Measurements from ENCODE around the gene GPSM3. TPM values are rescaled to one million over a fixed set of nuclear protein-coding genes. Genes with fewer than 3 reads are reported as not detected.
A peak's percentile ranks its signal among the peaks of the same experiment; 100 is the strongest.

Gene GPSM3
- total and polyA plus RNA-seq, 2 of the 13 experiments (the other 11 are each of a cell fraction or from before 2014, with no cell fraction given): 0.18 to 6.2 TPM

DNA sequence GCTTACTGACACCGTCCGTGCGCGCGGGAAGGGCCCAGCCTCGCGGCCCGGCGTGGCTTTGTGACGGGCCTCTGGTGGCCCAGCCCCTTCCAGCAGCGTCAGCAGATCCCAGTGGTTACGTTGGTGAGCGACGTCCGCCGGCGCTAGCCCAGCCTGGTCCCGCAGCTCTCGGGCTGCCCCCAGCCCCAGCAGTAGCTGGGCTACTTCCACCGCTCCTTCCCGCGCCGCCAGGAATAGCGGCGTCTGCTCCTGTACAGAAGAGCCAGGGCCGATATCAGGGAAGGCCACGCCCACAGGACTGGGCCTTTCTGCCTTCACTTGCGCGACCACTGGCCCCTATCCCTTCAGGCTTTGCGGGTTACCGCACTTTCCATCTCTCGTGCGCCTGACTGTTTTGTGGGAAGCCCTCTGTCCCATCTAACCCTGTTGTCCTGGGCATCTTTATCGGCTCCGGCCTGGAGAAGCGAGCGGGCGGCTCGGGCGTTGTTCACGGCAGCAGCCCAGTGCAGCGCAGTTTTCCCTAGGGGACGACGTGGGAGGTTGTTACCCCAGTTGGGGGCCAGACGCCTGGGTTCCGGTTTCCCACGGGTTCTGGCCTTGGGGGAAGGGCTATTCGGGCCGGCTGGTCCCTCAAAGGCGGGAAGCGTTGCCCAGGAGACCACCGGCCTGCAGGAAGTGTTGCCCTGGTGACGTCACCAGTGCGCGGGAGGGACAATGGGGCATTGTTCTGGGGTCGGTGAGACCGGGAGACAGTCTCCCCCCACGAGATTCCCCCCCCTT, 3.6 kb upstream of the GPSM3 start (continued):
- TF ChIP-seq RBFOX2 (IDR thresholded peaks at IDR 0.05; ENCODE audit: low read depth, low read length) (peak; percentile 98), RBM22 (optimal IDR thresholded peaks at IDR 0.05; ENCODE audit: low read length) (peak; percentile 84), HOXA7 (CRISPR knock-in tag; IDR thresholded peaks at IDR 0.05) (no peak), REXO4 (CRISPR knock-in tag; IDR thresholded peaks at IDR 0.05; ENCODE audit: borderline replicate concordance) (no peak), ZNF792 (CRISPR knock-in tag; IDR thresholded peaks at IDR 0.05) (peak; percentile 73; the same call in 1 of the 2 replicates), HOXD1 (CRISPR knock-in tag; IDR thresholded peaks at IDR 0.05) (no peak), IRF2 (CRISPR knock-in tag; IDR thresholded peaks at IDR 0.05) (no peak; the same call in 1 of the 2 replicates), ZFP82 (CRISPR knock-in tag; IDR thresholded peaks at IDR 0.05; ENCODE audit: borderline replicate concordance) (peak; percentile 64; the same call in 1 of the 2 replicates), TSC22D2 (CRISPR knock-in tag; IDR thresholded peaks at IDR 0.05; ENCODE audit: borderline replicate concordance) (no peak; the same call in 1 of the 2 replicates), U2AF2 (IDR thresholded peaks at IDR 0.05; ENCODE audit: low read depth, low read length) (peak; percentile 85; the same call in 1 of the 2 replicates), ZNF562 (CRISPR knock-in tag; IDR thresholded peaks at IDR 0.05; ENCODE audit: borderline replicate concordance) (no peak), ELF4 (CRISPR knock-in tag; IDR thresholded peaks at IDR 0.05; ENCODE audit: borderline replicate concordance) (no peak), KAT2B (IDR thresholded peaks at IDR 0.05; ENCODE audit: borderline replicate concordance, low read depth, low read length) (no peak)
- TF ChIP-seq, protein P1, sequence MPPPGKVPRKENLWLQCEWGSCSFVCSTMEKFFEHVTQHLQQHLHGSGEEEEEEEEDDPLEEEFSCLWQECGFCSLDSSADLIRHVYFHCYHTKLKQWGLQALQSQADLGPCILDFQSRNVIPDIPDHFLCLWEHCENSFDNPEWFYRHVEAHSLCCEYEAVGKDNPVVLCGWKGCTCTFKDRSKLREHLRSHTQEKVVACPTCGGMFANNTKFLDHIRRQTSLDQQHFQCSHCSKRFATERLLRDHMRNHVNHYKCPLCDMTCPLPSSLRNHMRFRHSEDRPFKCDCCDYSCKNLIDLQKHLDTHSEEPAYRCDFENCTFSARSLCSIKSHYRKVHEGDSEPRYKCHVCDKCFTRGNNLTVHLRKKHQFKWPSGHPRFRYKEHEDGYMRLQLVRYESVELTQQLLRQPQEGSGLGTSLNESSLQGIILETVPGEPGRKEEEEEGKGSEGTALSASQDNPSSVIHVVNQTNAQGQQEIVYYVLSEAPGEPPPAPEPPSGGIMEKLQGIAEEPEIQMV (CRISPR knock-in tag; IDR thresholded peaks at IDR 0.05; ENCODE audit: low read depth): peak; percentile 92
- TF ChIP-seq, protein P2, sequence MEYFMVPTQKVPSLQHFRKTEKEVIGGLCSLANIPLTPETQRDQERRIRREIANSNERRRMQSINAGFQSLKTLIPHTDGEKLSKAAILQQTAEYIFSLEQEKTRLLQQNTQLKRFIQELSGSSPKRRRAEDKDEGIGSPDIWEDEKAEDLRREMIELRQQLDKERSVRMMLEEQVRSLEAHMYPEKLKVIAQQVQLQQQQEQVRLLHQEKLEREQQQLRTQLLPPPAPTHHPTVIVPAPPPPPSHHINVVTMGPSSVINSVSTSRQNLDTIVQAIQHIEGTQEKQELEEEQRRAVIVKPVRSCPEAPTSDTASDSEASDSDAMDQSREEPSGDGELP (IDR thresholded peaks at IDR 0.05; ENCODE audit: borderline replicate concordance, low read depth): peak; percentile 69; the same call in 1 of the 2 replicates
- TF ChIP-seq, protein P3, sequence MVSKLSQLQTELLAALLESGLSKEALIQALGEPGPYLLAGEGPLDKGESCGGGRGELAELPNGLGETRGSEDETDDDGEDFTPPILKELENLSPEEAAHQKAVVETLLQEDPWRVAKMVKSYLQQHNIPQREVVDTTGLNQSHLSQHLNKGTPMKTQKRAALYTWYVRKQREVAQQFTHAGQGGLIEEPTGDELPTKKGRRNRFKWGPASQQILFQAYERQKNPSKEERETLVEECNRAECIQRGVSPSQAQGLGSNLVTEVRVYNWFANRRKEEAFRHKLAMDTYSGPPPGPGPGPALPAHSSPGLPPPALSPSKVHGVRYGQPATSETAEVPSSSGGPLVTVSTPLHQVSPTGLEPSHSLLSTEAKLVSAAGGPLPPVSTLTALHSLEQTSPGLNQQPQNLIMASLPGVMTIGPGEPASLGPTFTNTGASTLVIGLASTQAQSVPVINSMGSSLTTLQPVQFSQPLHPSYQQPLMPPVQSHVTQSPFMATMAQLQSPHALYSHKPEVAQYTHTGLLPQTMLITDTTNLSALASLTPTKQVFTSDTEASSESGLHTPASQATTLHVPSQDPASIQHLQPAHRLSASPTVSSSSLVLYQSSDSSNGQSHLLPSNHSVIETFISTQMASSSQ (IDR thresholded peaks at IDR 0.05; ENCODE audit: low read depth): 0 out of 2 replicates have a peak, but pooled peaks have one; percentile 17
- TF ChIP-seq, protein P3 (CRISPR knock-in tag; IDR thresholded peaks at IDR 0.05; ENCODE audit: borderline replicate concordance): no peak
- TF ChIP-seq, protein P4, sequence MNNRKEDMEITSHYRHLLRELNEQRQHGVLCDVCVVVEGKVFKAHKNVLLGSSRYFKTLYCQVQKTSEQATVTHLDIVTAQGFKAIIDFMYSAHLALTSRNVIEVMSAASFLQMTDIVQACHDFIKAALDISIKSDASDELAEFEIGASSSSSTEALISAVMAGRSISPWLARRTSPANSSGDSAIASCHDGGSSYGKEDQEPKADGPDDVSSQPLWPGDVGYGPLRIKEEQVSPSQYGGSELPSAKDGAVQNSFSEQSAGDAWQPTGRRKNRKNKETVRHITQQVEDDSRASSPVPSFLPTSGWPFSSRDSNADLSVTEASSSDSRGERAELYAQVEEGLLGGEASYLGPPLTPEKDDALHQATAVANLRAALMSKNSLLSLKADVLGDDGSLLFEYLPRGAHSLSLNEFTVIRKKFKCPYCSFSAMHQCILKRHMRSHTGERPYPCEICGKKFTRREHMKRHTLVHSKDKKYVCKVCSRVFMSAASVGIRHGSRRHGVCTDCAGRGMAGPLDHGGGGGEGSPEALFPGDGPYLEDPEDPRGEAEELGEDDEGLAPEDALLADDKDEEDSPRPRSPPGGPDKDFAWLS (CRISPR knock-in tag; IDR thresholded peaks at IDR 0.05; ENCODE audit: borderline replicate concordance): peak; percentile 25; the same call in 1 of the 2 replicates
- TF ChIP-seq, protein P5, sequence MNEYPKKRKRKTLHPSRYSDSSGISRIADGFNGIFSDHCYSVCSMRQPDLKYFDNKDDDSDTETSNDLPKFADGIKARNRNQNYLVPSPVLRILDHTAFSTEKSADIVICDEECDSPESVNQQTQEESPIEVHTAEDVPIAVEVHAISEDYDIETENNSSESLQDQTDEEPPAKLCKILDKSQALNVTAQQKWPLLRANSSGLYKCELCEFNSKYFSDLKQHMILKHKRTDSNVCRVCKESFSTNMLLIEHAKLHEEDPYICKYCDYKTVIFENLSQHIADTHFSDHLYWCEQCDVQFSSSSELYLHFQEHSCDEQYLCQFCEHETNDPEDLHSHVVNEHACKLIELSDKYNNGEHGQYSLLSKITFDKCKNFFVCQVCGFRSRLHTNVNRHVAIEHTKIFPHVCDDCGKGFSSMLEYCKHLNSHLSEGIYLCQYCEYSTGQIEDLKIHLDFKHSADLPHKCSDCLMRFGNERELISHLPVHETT (CRISPR knock-in tag; conservative IDR thresholded peaks at IDR 0.05): peak; percentile 86
